Kasumi-1 (cell line): ENCODE data around the gene TMEM244.
A peak's percentile ranks its signal among the peaks of the same experiment; 100 is the strongest.
"Not testable (repeated sequence)": the region's sequence is repeated elsewhere in the genome, so short reads cannot be mapped to it uniquely, and the experiment has no call there.

Experiments
- DNase-seq, 2 experiments: peaks; one replicate each; lab custom pipeline; 2025; lab: John Stamatoyannopoulos, UW

The TMEM244 gene

GRCh38 chr6:129812145-129812777 is 48.9 kb downstream of the TMEM244 start:
- DNase-seq = no peak

DNA sequence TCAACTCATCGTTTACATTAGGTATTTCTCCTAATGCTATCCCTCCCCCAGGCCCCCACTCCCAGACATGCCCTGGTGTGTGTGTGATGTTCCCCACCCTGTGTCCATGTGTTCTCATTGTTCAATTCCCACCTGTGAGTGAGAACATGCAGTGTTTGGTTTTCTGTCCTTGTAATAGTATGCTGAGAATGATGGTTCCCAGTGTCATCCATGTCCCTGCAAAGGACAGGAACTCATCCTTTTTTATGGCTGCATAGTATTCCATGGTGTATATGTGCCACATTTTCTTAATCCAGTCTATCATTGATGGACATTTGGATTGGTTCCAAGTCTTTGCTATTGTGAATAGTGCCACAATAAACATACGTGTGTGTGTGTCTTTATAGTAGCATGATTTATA is 54.0 kb downstream of the TMEM244 start:
- DNase-seq = not testable (repeated sequence)

DNA sequence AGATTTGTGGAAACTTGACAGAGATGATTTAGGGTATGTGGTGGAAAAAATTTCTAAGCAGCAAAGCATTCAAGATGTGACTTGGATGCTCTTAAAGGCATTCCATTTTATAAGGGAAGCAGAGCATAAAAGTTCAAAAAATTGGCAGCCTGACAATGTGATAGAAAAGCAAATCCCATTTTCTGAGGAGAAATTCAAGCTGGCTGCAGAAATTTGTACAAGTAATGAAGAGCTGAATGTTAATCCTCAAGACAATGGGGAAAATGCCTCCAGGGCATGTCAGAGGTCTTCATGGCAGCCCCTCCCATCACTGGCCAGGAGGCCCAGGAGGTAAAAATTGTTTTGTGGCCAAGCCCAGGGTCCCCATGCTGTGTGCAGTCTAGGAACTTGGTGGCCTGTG is 58.2 kb downstream of the TMEM244 start:
- not testable (repeated sequence) for DNase-seq

GRCh38 chr6:129801909-129802308 is 59.2 kb downstream of the TMEM244 start:
- DNase-seq = no peak

DNA sequence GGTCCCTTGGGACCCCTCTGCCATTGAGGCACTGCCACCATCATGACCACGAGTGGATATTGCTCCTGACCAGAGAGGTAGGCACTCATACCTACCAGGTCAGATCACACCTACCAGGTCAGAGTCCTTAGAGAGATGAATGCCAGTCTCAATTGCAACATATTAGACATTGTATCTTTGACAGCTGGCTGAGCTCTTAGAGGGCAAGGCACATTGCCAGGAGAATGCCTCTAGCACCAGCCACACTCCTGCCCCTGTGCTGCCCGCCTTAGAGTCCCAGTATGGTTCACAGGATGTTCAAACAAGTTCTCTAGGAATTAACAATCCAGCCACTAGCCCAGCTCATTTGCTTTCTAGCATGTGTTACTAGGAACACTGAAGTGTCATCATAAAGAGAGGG is 65.9 kb downstream of the TMEM244 start:
- DNase-seq = no peak

DNA sequence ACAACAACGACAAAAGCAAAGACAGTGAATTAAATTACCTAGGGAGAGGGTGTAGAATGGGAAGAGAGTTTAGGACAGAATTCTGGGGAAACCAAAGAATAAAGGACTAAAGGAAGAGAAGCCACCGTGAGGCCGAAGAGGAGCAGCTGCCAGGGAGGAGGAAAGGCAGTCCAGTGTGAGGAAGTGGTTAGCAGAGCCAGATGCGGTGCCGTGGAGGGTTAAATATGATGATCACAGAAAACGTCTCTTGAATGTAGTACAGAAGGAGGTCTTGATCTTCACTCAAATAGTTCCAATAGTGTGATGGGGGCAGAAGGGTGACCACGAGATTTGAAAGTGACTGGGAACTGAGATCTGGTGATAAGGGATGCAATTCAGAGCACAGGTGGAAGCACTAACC is 67.7 kb downstream of the TMEM244 start:
- peak; percentile 76 to 77 for DNase-seq

DNA sequence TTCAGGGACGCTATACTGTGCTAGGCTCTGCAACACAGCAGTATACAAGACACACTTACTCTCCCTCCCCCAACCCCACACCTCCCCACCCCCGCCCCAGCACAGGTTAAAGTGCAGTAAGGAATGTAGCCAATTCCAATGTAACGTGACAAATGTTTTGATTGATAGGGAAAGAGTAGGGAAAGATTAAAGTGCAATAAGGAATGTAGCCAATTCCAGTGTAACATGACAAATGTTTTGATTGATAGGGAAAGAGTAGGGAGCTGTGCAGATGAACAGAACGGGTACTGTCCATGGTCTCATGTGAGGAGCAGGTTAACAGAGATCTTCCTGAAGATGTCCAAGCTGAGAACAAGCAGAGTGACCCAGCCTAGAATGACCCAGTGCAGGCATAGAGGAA is 69.1 kb downstream of the TMEM244 start:
- no peak for DNase-seq

DNA sequence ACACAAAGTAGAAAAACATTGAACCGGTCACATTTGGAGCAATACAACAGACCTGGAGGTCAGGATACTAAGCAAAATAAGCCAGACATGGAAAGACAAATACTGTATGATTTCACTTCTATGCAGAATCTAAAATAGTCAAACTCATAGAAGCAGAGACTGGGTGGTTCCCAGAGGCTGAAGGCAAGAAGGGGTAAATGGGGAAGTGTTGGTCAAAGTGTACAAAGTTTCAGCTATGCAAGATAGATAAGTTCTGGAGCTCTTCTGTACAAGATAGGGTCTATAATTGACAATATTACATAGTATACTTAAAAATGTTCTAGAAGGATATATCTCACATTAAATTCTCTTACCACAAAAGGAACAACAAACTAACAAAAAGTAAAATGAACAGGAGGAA is 70.3 kb downstream of the TMEM244 start:
- peak; percentile 17 to 38 for DNase-seq

DNA sequence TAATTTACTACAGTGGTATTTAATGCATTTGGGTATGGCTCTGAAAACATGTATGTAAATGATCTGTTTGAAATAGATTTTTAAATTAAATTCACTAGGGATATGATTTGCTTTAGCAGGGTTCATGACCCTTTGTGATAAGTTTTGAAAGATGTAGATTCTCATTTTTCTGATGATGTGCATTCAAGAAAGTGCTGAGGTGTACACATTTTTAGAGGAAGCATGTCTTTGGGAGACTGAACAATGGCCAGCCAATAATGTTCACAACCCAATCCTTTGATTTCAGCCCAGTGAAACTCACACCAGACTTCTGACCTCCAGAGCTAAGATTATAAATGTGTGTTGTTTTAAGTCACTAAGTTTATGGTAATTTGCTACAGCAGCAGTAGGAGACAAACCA is 71.1 kb downstream of the TMEM244 start:
- no peak for DNase-seq

DNA sequence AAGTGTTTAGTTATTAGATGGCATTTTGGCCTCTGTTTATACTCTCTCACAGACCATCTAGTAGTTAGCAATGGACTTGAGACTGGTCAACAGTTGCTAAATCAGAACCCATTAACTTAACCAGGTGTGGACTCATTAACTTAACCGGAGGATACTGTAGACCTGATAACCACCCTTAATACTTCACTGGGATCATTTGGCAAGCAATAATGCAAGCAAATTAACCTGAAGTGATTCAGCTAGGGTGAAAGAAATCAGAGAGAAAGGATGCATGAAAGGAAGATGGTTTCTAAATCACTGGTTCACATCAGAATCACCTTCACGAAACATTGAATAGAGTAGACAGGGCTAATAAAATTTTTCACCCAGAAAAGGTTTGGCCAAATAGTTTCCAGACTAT is 73.3 kb downstream of the TMEM244 start:
- no peak for DNase-seq

- no peak for DNase-seq
Measured at GRCh38 chr6:129786548-129786947, 74.6 kb downstream of the TMEM244 start.

- DNase-seq = no peak
Measured at GRCh38 chr6:129785756-129786135, 75.4 kb downstream of the TMEM244 start.

DNA sequence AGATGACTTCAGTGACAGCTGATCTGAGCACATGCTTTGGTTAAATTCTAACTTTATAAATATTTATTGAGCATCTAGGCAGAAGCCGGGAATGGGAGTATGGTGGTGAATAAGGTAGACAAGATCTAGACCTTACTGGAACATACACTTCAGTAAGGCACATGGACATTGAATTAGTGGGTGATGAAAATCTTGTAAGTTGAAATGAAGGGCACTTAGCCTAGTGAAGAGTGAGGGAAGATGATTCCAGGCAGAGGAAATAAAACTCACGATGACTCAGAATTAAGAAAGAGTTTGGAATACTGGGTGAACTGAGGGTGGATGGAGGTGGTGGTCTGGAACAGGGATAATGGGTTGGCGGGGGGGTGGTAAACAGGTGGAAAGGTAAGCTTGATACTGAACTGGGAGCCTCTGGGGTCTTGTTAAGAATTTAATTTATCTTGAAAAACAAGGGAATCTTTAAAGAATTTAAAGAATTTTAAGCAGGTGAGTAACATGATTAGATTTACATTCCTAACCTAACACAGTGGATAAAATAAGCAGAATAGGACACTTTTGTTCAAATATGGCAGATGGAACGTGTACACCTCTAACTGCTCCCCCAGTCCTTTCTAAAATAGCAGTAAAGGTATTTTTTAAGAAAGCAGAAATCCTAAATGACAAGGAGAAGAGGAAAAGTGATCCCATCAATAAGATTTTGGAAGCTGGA is 75.9 kb downstream of the TMEM244 start:
- no peak for DNase-seq
